Activated naive CD8-positive, alpha-beta T cell (primary cell): Measurements from ENCODE around the gene SIRPD.

Source experiments
- H3K27ac Mint-ChIP-seq: one replicate; pipeline ENCODE4 v1.8.0; 2021; ENCODE audit warnings: mixed read lengths
- H3K27me3 Mint-ChIP-seq: one replicate; pipeline ENCODE4 v1.8.0; 2021; ENCODE audit warnings: mixed read lengths
- H3K36me3 Mint-ChIP-seq: one replicate; pipeline ENCODE4 v1.8.0; 2021; ENCODE audit warnings: mixed read lengths
- H3K4me1 Mint-ChIP-seq: one replicate; pipeline ENCODE4 v1.8.0; 2021; ENCODE audit warnings: low read depth, mixed read lengths
- H3K4me3 Mint-ChIP-seq: one replicate; pipeline ENCODE4 v1.8.0; 2021; ENCODE audit warnings: mild to moderate bottlenecking, mixed read lengths
- H3K9me3 Mint-ChIP-seq: one replicate; pipeline ENCODE4 v1.8.0; 2021; ENCODE audit warnings: low read depth, mixed read lengths

Gene SIRPD

GRCh38 chr20:1565461-1565860, 8.0 kb upstream of the SIRPD start:
- Mint-ChIP-seq H3K36me3 (peaks cover 31% of the 10 kb centered on the region), H3K4me3 (no peak overlapping the region), H3K27ac (no peak overlapping the region), H3K27me3 (no peaks in the 10 kb centered on the region), H3K4me1 (peaks cover 13% of the 10 kb centered on the region), H3K9me3 (peaks cover 5% of the 10 kb centered on the region)

DNA sequence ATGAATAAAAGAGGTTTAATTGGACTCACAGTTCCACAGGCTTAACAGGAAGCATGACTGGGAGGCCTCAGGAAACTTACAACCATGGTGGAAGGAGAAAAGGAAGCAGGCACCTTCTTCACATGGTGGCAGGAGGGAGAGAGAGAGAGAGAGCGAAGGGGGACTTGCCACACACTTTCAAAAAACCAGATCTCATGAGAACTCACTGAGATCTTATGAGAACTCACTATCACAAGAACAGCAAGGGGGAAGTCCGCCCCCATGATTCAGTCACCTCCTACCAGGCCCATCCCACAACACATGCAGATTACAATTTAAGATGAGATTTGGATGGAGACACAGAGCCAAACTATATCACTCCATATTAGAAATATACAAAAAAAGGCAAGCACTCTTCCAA, 6.1 kb upstream of the SIRPD start:
- peaks cover 13% of the 10 kb centered on the region for H3K4me1 Mint-ChIP-seq

GRCh38 chr20:1562622-1563021, 5.1 kb upstream of the SIRPD start:
- Mint-ChIP-seq H3K9me3 (peaks cover 5% of the 10 kb centered on the region), H3K36me3 (peaks cover 29% of the 10 kb centered on the region), H3K4me1 (peaks cover 13% of the 10 kb centered on the region), H3K4me3 (no peak overlapping the region), H3K27me3 (no peaks in the 10 kb centered on the region), H3K27ac (no peak overlapping the region)

More for the DNA sequence above, 6.1 kb upstream of the SIRPD start:
- H3K27ac Mint-ChIP-seq, result no peak overlapping the region
- H3K9me3 Mint-ChIP-seq, result peaks cover 5% of the 10 kb centered on the region
- no peak overlapping the region for H3K4me3 Mint-ChIP-seq
- no peaks in the 10 kb centered on the region for H3K27me3 Mint-ChIP-seq
- peaks cover 32% of the 10 kb centered on the region for H3K36me3 Mint-ChIP-seq

- Mint-ChIP-seq H3K27me3 (no peaks in the 10 kb centered on the region), H3K4me3 (no peak overlapping the region), H3K36me3 (peaks cover 29% of the 10 kb centered on the region), H3K4me1 (peaks cover 17% of the 10 kb centered on the region), H3K27ac (no peak overlapping the region), H3K9me3 (peaks cover 5% of the 10 kb centered on the region)
Measured at GRCh38 chr20:1561350-1561749, 3.8 kb upstream of the SIRPD start.

GRCh38 chr20:1555952-1556351, 1.6 kb downstream of the SIRPD start:
- Mint-ChIP-seq H3K36me3 (peaks cover 13% of the 10 kb centered on the region), H3K27me3 (no peaks in the 10 kb centered on the region), H3K27ac (no peak overlapping the region), H3K4me1 (peaks cover 11% of the 10 kb centered on the region), H3K9me3 (peaks cover 3% of the 10 kb centered on the region), H3K4me3 (no peak overlapping the region)

- Mint-ChIP-seq H3K9me3 (peaks cover 17% of the 10 kb centered on the region), H3K4me1 (peaks cover 17% of the 10 kb centered on the region), H3K36me3 (peaks cover 8% of the 10 kb centered on the region), H3K27me3 (no peaks in the 10 kb centered on the region), H3K4me3 (no peak overlapping the region), H3K27ac (no peak overlapping the region)
Measured at GRCh38 chr20:1539816-1540419, 17.6 kb downstream of the SIRPD start.

GRCh38 chr20:1538655-1539054, 18.9 kb downstream of the SIRPD start:
- no peak overlapping the region for H3K4me3 Mint-ChIP-seq
- H3K27me3 Mint-ChIP-seq, result no peaks in the 10 kb centered on the region
- no peak overlapping the region for H3K27ac Mint-ChIP-seq
- H3K4me1 Mint-ChIP-seq, result peaks cover 17% of the 10 kb centered on the region
- peaks cover 5% of the 10 kb centered on the region for H3K36me3 Mint-ChIP-seq
- peaks cover 17% of the 10 kb centered on the region for H3K9me3 Mint-ChIP-seq

GRCh38 chr20:1537731-1538058, 19.8 kb downstream of the SIRPD start:
- Mint-ChIP-seq H3K9me3 (peaks cover 17% of the 10 kb centered on the region), H3K4me1 (peaks cover 17% of the 10 kb centered on the region), H3K27ac (no peak overlapping the region), H3K4me3 (no peak overlapping the region), H3K36me3 (peaks cover 5% of the 10 kb centered on the region), H3K27me3 (no peaks in the 10 kb centered on the region)

- Mint-ChIP-seq H3K4me3 (no peak overlapping the region), H3K27ac (peak overlapping the region; percentile 48), H3K36me3 (peaks cover 5% of the 10 kb centered on the region), H3K9me3 (peaks cover 12% of the 10 kb centered on the region), H3K4me1 (peaks cover 17% of the 10 kb centered on the region), H3K27me3 (no peaks in the 10 kb centered on the region)
Measured at GRCh38 chr20:1536893-1537730, 20.4 kb downstream of the SIRPD start.

DNA sequence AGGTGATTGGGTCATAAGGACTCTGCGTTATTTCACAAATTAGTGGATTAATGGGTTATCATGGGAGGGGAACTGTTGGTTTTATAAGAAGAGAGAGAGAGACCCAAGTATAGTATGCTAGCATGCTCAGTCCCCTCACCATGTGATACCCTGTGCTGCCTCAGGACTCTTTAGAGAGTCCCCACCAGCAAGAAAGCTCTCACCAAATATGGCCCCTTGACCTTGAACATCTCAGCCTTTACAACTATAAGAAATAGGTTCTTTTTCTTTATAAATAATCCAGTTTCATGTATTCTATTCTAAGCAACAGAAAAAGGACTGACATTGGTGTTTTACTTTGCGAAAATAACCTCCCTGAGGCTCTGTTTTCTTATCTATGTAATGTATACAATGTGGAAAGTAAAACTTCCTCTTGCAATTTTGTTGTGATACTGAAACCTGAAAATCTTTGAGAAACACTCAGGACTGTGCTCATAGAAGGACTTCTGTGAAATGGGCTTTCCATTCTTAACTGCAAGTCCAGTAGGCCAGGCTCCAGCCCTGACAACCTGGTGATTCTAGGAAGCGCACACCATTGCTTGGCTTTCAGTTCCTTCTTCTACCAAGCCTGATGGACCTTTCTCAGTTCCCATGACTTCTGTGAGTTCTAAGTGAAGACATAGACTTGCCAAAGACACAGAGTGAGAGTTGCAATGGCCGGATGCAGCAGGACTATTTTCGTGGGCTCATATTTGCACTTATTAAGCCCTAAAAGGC, 21.9 kb downstream of the SIRPD start:
- Mint-ChIP-seq H3K36me3 (no peaks in the 10 kb centered on the region), H3K9me3 (peaks cover 6% of the 10 kb centered on the region), H3K4me3 (no peak overlapping the region), H3K4me1 (peaks cover 17% of the 10 kb centered on the region), H3K27ac (no peak overlapping the region), H3K27me3 (no peaks in the 10 kb centered on the region)

DNA sequence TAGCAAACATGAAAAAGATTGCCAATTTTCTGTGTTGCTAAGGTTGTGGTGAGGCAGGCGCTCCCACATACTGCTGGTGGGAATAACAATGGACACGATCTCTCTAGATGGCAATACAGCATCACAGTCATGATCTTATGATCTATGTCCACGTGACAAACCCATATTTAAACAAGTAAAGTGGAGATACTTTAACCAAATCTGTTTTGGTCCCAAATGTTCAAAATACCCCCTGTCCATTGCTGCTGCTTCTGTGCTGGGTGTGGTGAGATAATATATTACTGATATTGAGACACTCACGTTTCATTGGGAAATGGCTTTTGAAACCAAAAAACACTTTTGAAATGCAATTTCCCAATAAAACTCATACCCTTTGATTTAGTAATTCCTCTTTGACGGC, 23.0 kb downstream of the SIRPD start:
- Mint-ChIP-seq H3K27ac (no peak overlapping the region), H3K4me1 (peaks cover 13% of the 10 kb centered on the region), H3K4me3 (no peak overlapping the region), H3K9me3 (peaks cover under 1% of the 10 kb centered on the region), H3K27me3 (no peaks in the 10 kb centered on the region), H3K36me3 (no peaks in the 10 kb centered on the region)

DNA sequence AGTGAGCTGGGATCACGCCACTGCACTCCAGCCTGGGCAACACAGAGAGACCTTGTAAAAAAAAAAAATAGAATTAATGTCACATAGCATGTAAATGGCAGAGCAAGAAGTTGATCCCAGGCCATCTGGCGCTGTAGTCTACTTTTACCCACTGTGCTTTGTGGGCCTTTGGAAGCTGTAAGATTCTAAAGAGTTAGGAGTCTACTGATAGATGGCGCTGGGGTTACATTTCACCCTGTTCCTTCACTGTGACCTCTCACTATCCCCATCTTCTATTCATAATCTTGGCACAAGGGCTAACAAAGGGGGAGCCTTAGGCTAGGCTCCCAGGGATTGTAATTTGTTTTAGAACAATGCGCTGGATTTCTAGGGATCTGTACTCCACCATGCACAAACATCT, 24.4 kb downstream of the SIRPD start:
- H3K27me3 Mint-ChIP-seq, result no peaks in the 10 kb centered on the region
- H3K9me3 Mint-ChIP-seq, result peaks cover 7% of the 10 kb centered on the region
- H3K4me1 Mint-ChIP-seq, result peaks cover 7% of the 10 kb centered on the region
- H3K36me3 Mint-ChIP-seq, result no peaks in the 10 kb centered on the region
- no peak overlapping the region for H3K4me3 Mint-ChIP-seq
- H3K27ac Mint-ChIP-seq, result no peak overlapping the region

DNA sequence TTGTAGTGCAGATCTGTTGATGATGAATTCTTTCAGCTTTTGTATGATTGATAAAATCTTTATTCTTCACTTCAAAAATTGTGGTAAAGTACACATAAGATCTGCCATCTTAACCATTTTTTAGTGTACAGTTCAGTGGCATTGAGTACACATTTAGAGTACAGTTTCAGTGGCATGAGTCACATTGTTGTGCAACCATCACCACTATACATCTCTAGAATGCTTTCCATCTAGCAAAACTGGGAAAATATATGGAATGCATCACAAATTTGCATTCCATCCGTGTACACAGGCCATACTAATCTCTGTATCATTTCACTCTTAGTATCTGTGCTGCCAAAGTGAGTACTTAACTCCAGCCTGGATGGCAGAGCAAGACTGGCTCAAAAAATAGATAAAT, 28.7 kb downstream of the SIRPD start:
- Mint-ChIP-seq H3K27ac (no peak overlapping the region), H3K4me1 (peaks cover 3% of the 10 kb centered on the region), H3K9me3 (peaks cover 7% of the 10 kb centered on the region), H3K36me3 (no peaks in the 10 kb centered on the region), H3K27me3 (no peaks in the 10 kb centered on the region), H3K4me3 (no peak overlapping the region)

- H3K36me3 Mint-ChIP-seq, result no peaks in the 10 kb centered on the region
- no peak overlapping the region for H3K4me3 Mint-ChIP-seq
- H3K4me1 Mint-ChIP-seq, result peaks cover 3% of the 10 kb centered on the region
- peaks cover 7% of the 10 kb centered on the region for H3K9me3 Mint-ChIP-seq
- no peak overlapping the region for H3K27ac Mint-ChIP-seq
- H3K27me3 Mint-ChIP-seq, result no peaks in the 10 kb centered on the region
Measured at GRCh38 chr20:1527923-1528322, 29.6 kb downstream of the SIRPD start.

DNA sequence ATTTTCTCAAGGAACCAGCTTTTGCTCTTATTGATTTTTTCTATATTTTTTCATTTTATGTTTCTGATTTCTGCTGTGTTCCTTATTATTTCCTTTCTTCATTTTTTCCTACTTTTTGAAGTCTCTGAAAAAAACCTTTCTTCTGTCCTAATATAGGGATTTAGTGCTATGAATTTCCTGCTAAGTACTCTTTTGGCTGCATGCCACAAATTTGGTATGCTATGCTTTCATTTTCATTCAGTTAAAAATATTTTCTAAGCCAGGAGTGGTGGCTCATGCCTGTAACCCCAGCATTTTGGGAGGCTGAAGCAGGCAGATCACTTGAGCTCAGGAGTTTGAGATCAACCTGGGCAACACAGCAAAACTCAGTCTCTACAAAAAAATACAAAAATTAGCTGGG, 30.6 kb downstream of the SIRPD start:
- H3K36me3 Mint-ChIP-seq, result no peaks in the 10 kb centered on the region
- H3K9me3 Mint-ChIP-seq, result peaks cover 7% of the 10 kb centered on the region
- no peaks in the 10 kb centered on the region for H3K27me3 Mint-ChIP-seq
- no peak overlapping the region for H3K27ac Mint-ChIP-seq
- H3K4me1 Mint-ChIP-seq, result peaks cover 3% of the 10 kb centered on the region
- H3K4me3 Mint-ChIP-seq, result no peak overlapping the region
